Fibroblast of lung (primary cell): ENCODE data around the gene PSMC4. TPM values are rescaled to one million over a fixed set of nuclear protein-coding genes. Genes with fewer than 3 reads are reported as not detected.

Source experiments
- DNase-seq, 2 donors: peaks; one replicate each; pipeline versions ENCODE4 v3.0.0 to v3.0.0-alpha.2; 2010; ENCODE audit warnings: low read depth in 2 of 2
- H2AFZ ChIP-seq: 2 replicates; pipeline ENCODE4 v1.5.1; 2012; ENCODE audit warnings: low read length, control low read depth, inconsistent platforms
- H3K27ac ChIP-seq: 2 replicates; pipeline ENCODE4 v1.5.1; 2011; ENCODE audit warnings: low read length, control low read depth; ENCODE audit not compliant: insufficient read depth
- H3K27me3 ChIP-seq: 2 replicates; pipeline ENCODE4 v1.5.1; 2011; ENCODE audit warnings: mild to moderate bottlenecking, low read length; ENCODE audit not compliant: control insufficient read depth, insufficient read depth
- H3K36me3 ChIP-seq: 2 replicates; pipeline ENCODE4 v1.5.1; 2011; ENCODE audit warnings: low read length; ENCODE audit not compliant: control insufficient read depth, insufficient read depth
- H3K4me1 ChIP-seq: 2 replicates; pipeline ENCODE4 v1.5.1; 2011; ENCODE audit warnings: low read length; ENCODE audit not compliant: control insufficient read depth, insufficient read depth; ENCODE audit errors: extremely low read depth
- H3K4me2 ChIP-seq: 2 replicates; pipeline ENCODE4 v1.5.1; 2011; ENCODE audit warnings: low read length, control low read depth; ENCODE audit not compliant: insufficient read depth; ENCODE audit errors: extremely low read depth
- H3K4me3 ChIP-seq, 4 experiments: fragments of 200-600 bp in 1 of 4; sonication (generic) in 1 of 4; replicated peaks in 1 of 4; 2 replicates each; pipeline ENCODE4 v1.5.1; 2011 to 2016; ENCODE audit warnings: low read length in 4 of 4, low read depth in 3 of 4, mild to moderate bottlenecking in 3 of 4, control low read depth in 2 of 4, inconsistent platforms in 1 of 4, mixed read lengths in 1 of 4; ENCODE audit not compliant: insufficient read depth in 1 of 4; ENCODE audit errors: control extremely low read depth in 1 of 4
- H3K79me2 ChIP-seq: 2 replicates; pipeline ENCODE4 v1.5.1; 2012; ENCODE audit warnings: mild to moderate bottlenecking, low read length, inconsistent platforms; ENCODE audit not compliant: control insufficient read depth, insufficient read depth
- H3K9ac ChIP-seq: 2 replicates; pipeline ENCODE4 v1.5.1; 2011; ENCODE audit warnings: mild to moderate bottlenecking, low read length, control low read depth; ENCODE audit not compliant: insufficient read depth
- H3K9me3 ChIP-seq: 2 replicates; pipeline ENCODE4 v1.5.1; 2012; ENCODE audit warnings: low read depth, low read length; ENCODE audit not compliant: control insufficient read depth, insufficient read depth
- H4K20me1 ChIP-seq: 2 replicates; pipeline ENCODE4 v1.5.1; 2011; ENCODE audit warnings: low read length; ENCODE audit not compliant: control insufficient read depth, insufficient read depth; ENCODE audit errors: extremely low read depth
- EZH2 ChIP-seq: IDR thresholded peaks from 2 replicates; pipeline ENCODE4 v1.5.1; 2012; ENCODE audit warnings: low read length, control low read depth, mild to moderate bottlenecking; ENCODE audit errors: missing control alignments
- polyA plus RNA-seq, 2 donors: library from polyadenylated mRNA; depleted of rRNA in 1 of 2; stranded (reverse) in 1 of 2; unstranded in 1 of 2; fragments of >200 nt; gene quantifications; 2 replicates each; pipeline ENCODE4 v1.2.1, GENCODE V29; 2011 to 2012; ENCODE audit warnings: missing spikeins in 1 of 2
- total RNA-seq: library from RNA; depleted of rRNA; stranded (reverse); fragments of >200 nt; gene quantifications from 2 replicates; pipeline ENCODE4 v1.2.1, GENCODE V29; 2014
- TF ChIP-seq, protein P1 (sequence below), 2 donors: IDR thresholded peaks in 1 of 2; conservative IDR thresholded peaks in 1 of 2; 1 replicate in 1 of 2; 2 replicates in 1 of 2; pipeline ENCODE4 v1.5.1; 2011 to 2012; ENCODE audit warnings: low read length in 2 of 2, control low read depth in 1 of 2, inconsistent platforms in 1 of 2, low read depth in 1 of 2, mild to moderate bottlenecking in 1 of 2

Gene PSMC4
- total and polyA plus RNA-seq, 2 donors (not counting 1 experiment from before 2014, with no cell fraction given): 75.1 to 76.0 TPM

GRCh38 chr19:39996811-39997637 lies 26.1 kb downstream of the PSMC4 start, which contains the start of gene ZNF546:
Gene ZNF546 (plus strand): TSS chr19:39997060. CDS start chr19:39998327, 1,267 bp downstream.
- Histone ChIP-seq H3K79me2 (peaks cover 2% of the 10 kb centered on the region), H4K20me1 (no peaks in the 10 kb centered on the region), H3K9ac (peak within 1 kb of the TSS; percentile 86), H2AFZ (peak within 1 kb of the TSS; percentile 97), H3K27me3 (no peaks in the 10 kb centered on the region), H3K4me2 (peak within 1 kb of the TSS; percentile 98), H3K9me3 (no peaks in the 10 kb centered on the region), H3K4me3 (peak within 1 kb of the TSS; percentile 86 to 95 (median 91)), H3K27ac (peak within 1 kb of the TSS; percentile 95), H3K36me3 (no peaks in the 10 kb centered on the region), H3K4me1 (no peaks in the 10 kb centered on the region)
- TF ChIP-seq, protein P1, sequence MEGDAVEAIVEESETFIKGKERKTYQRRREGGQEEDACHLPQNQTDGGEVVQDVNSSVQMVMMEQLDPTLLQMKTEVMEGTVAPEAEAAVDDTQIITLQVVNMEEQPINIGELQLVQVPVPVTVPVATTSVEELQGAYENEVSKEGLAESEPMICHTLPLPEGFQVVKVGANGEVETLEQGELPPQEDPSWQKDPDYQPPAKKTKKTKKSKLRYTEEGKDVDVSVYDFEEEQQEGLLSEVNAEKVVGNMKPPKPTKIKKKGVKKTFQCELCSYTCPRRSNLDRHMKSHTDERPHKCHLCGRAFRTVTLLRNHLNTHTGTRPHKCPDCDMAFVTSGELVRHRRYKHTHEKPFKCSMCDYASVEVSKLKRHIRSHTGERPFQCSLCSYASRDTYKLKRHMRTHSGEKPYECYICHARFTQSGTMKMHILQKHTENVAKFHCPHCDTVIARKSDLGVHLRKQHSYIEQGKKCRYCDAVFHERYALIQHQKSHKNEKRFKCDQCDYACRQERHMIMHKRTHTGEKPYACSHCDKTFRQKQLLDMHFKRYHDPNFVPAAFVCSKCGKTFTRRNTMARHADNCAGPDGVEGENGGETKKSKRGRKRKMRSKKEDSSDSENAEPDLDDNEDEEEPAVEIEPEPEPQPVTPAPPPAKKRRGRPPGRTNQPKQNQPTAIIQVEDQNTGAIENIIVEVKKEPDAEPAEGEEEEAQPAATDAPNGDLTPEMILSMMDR (conservative IDR thresholded peaks at IDR 0.05 in 1 of 2, IDR thresholded peaks at IDR 0.05 in 1 of 2; ENCODE audit: low read depth in 1 of 2, low read length in 2 of 2): no peak
- TF ChIP-seq EZH2: no peak
- DNase-seq: peak; percentile 91 to 92

- peaks cover 2% of the 10 kb centered on the region for H3K79me2 ChIP-seq
- no peaks in the 10 kb centered on the region for H3K4me1 ChIP-seq
- H2AFZ ChIP-seq: peak overlapping the region; percentile 97
- H3K27me3 ChIP-seq: no peaks in the 10 kb centered on the region
- peak; percentile 16 to 63 for DNase-seq
- peak overlapping the region; percentile 98 for H3K4me2 ChIP-seq
- no peak overlapping the region for H3K9ac ChIP-seq
- no peaks in the 10 kb centered on the region for H4K20me1 ChIP-seq
- no peaks in the 10 kb centered on the region for H3K9me3 ChIP-seq
- H3K36me3 ChIP-seq: no peaks in the 10 kb centered on the region
- peak overlapping the region; percentile 86 to 95 (median 91) for H3K4me3 ChIP-seq
- H3K27ac ChIP-seq: peak overlapping the region; percentile 95
- TF ChIP-seq EZH2: no peak
- TF ChIP-seq, protein P1 (conservative IDR thresholded peaks at IDR 0.05 in 1 of 2, IDR thresholded peaks at IDR 0.05 in 1 of 2; ENCODE audit: low read depth in 1 of 2, low read length in 2 of 2): no peak
Measured at GRCh38 chr19:39997638-39998216, 26.8 kb downstream of the PSMC4 start.

DNA sequence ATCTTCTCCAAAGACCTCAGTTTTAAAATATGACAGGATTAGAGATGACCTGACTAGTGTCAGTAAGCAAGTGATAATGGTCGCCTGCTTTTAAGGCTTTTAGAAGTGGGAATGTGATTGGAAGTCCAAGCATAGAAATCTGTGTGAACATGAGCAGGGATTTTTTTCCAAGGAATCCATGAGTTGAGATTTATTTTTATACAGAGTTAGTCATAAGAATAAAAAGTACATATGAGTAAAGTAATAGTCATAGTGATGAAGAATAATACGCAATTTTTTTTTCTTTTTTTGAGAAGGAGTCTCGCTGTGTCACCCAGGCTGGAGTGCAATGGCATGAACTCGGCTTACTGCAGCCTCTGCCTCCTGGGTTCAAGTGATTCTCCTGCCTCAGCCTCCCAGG lies 27.5 kb downstream of the PSMC4 start:
- H3K4me3 ChIP-seq: no peak overlapping the region
- H3K36me3 ChIP-seq: no peaks in the 10 kb centered on the region
- H3K9ac ChIP-seq: no peak overlapping the region
- no peaks in the 10 kb centered on the region for H3K9me3 ChIP-seq
- peaks cover 2% of the 10 kb centered on the region for H3K79me2 ChIP-seq
- no peaks in the 10 kb centered on the region for H3K4me1 ChIP-seq
- peak overlapping the region; percentile 1 for H3K27ac ChIP-seq
- H3K27me3 ChIP-seq: no peaks in the 10 kb centered on the region
- no peaks in the 10 kb centered on the region for H4K20me1 ChIP-seq
- no peak overlapping the region for H3K4me2 ChIP-seq
- peak; percentile 38 to 46 for DNase-seq
- no peak overlapping the region for H2AFZ ChIP-seq
- TF ChIP-seq EZH2: no peak
- TF ChIP-seq, protein P1 (conservative IDR thresholded peaks at IDR 0.05 in 1 of 2, IDR thresholded peaks at IDR 0.05 in 1 of 2; ENCODE audit: low read depth in 1 of 2, low read length in 2 of 2): no peak
